Gastrocnemius medialis (tissue), 4 donors: ENCODE results near the gene GTF2I. TPM values are rescaled to one million over a fixed set of nuclear protein-coding genes. Genes with fewer than 3 reads are reported as not detected.
"Not testable (repeated sequence)": the region's sequence is repeated elsewhere in the genome, so short reads cannot be mapped to it uniquely, and the experiment has no call there.

Experiments used
- ATAC-seq, 2 donors: fragments of 150-250 bp; one replicate each; pipeline ENCODE4 v1.9.1; 2016
- DNase-seq, 2 donors: peaks; one replicate each; pipeline ENCODE4 v3.0.0-alpha.2; 2019
- H3K27ac ChIP-seq, 4 donors: fragments of 200-600 bp; sonication (generic); 1 replicate in 1 of 4; 2 replicates in 3 of 4; pipeline ENCODE4 v1.5.1; 2016 to 2018; ENCODE audit warnings: mild to moderate bottlenecking in 2 of 4, moderate library complexity in 1 of 4
- H3K27me3 ChIP-seq, 3 donors: fragments of 200-600 bp; sonication (generic) in 2 of 3; 1 replicate in 1 of 3; 2 replicates in 2 of 3; pipeline versions ENCODE4 v1.5.1 to v1.6.0; 2016 to 2019; ENCODE audit warnings: mild to moderate bottlenecking in 1 of 3, moderate library complexity in 1 of 3
- H3K36me3 ChIP-seq, 2 donors: fragments of 200-600 bp; sonication (generic) in 1 of 2; one replicate each; pipeline ENCODE4 v1.5.1; 2017 to 2018
- H3K4me1 ChIP-seq, 2 donors: fragments of 200-600 bp; sonication (generic) in 1 of 2; one replicate each; pipeline ENCODE4 v1.5.1; 2016 to 2017; ENCODE audit warnings: mild to moderate bottlenecking in 2 of 2
- H3K4me3 ChIP-seq, 4 donors: fragments of 200-600 bp; sonication (generic) in 3 of 4; 1 replicate in 1 of 4; 2 replicates in 3 of 4; pipeline ENCODE4 v1.5.1; 2016 to 2019; ENCODE audit warnings: mild to moderate bottlenecking in 2 of 4
- H3K9me3 ChIP-seq, 3 donors: fragments of 200-600 bp; sonication (generic) in 2 of 3; 1 replicate in 1 of 3; 2 replicates in 2 of 3; pipeline ENCODE4 v1.5.1; 2016 to 2019
- CTCF ChIP-seq, 5 experiments: fragments of 450-650 bp in 3 of 5; fragments of 200-600 bp in 2 of 5; sonication (generic) in 2 of 5; IDR thresholded peaks in 4 of 5; conservative IDR thresholded peaks in 1 of 5; 1 replicate in 4 of 5; 2 replicates in 1 of 5; pipeline ENCODE4 v1.5.1; 2016 to 2019; ENCODE audit warnings: antibody characterized with exemption in 5 of 5, mild to moderate bottlenecking in 3 of 5, moderate library complexity in 3 of 5
- POLR2A ChIP-seq, 2 donors: fragments of 450-650 bp; IDR thresholded peaks; one replicate each; pipeline ENCODE4 v1.6.1; 2017; ENCODE audit warnings: antibody characterized with exemption in 2 of 2, mild to moderate bottlenecking in 2 of 2, moderate library complexity in 2 of 2
- in situ Hi-C, 4 donors: fragments of 200-750 bp; cut with MboI; loops; one replicate each; pipeline versions ENCODE4 v1.15.0 to v1.8.0; 2017; ENCODE audit warnings: low sequenced_read_pairs in 4 of 4
- intact Hi-C: fragments of 100-400 bp; cut with DNase I; formaldehyde crosslinking; loops from one replicate; pipeline ENCODE4 v1.15.1; 2023; ENCODE audit warnings: low total_unique reads
- total RNA-seq, 4 donors: library from RNA; depleted of rRNA; stranded (reverse); fragments of >200 nt; gene quantifications; one replicate each; pipeline versions ENCODE4 v1.1.0 to v1.2.3, GENCODE V29; 2016

The GTF2I gene
- total RNA-seq, 4 donors from 2014 or later, result 50.8 to 125 (median 104) TPM

- in situ Hi-C loops, result loop anchor here in 1 of 4 donors (25.0 kb wide), 1 partner anchor 478 kb away; no protein-coding TSS in a partner anchor
- peaks cover 43 to 52% of the 10 kb centered on the region in 2 donors for H3K4me1 ChIP-seq
These were observed 7.9 kb downstream of the GTF2I start for GRCh38 chr7:74665296-74665938.

GRCh38 chr7:74667013-74667412 lies 9.5 kb downstream of the GTF2I start:
- H3K4me3 ChIP-seq, ATAC-seq, H3K36me3 ChIP-seq, H3K27me3 ChIP-seq, intact Hi-C loops, DNase-seq, H3K9me3 ChIP-seq: not testable (repeated sequence)
- in situ Hi-C loops, result loop anchor here in 1 of 4 donors (25.0 kb wide), 1 partner anchor 480 kb away; no protein-coding TSS in a partner anchor
- H3K27ac ChIP-seq, result peak overlapping the region; percentile 94 to 100 (median 99)
- peaks cover 29 to 37% of the 10 kb centered on the region in 2 donors for H3K4me1 ChIP-seq

More at GRCh38 chr7:74665296-74665938, 7.9 kb downstream of the GTF2I start:
- no peaks in the 10 kb centered on the region for H3K27me3 ChIP-seq
- ATAC-seq (no peak), DNase-seq (no peak)
- H3K4me3 ChIP-seq, result no peak overlapping the region
- TF ChIP-seq CTCF (IDR thresholded peaks at IDR 0.05 in 4 of 5, conservative IDR thresholded peaks at IDR 0.05 in 1 of 5) (no peak), POLR2A (IDR thresholded peaks at IDR 0.05) (no peak)
- peak overlapping the region; percentile 94 to 100 (median 99) for H3K27ac ChIP-seq
- intact Hi-C loops, result no loop called here
- no peaks in the 10 kb centered on the region for H3K36me3 ChIP-seq
- no peaks in the 10 kb centered on the region for H3K9me3 ChIP-seq

- H3K27me3 ChIP-seq, DNase-seq, H3K9me3 ChIP-seq, H3K4me3 ChIP-seq, H3K36me3 ChIP-seq, ATAC-seq, intact Hi-C loops: not testable (repeated sequence)
- peaks cover 33 to 37% of the 10 kb centered on the region in 2 donors for H3K4me1 ChIP-seq
- peak overlapping the region; percentile 6 to 100 (median 82) for H3K27ac ChIP-seq
- in situ Hi-C loops, result loop anchor here in 1 of 4 donors (25.0 kb wide), 1 partner anchor 480 kb away; no protein-coding TSS in a partner anchor
These were observed 10.0 kb downstream of the GTF2I start for GRCh38 chr7:74667520-74667919.

- Histone ChIP-seq H3K9me3 (no peaks in the 10 kb centered on the region), H3K4me1 (peaks cover 34 to 36% of the 10 kb centered on the region in 2 donors), H3K36me3 (no peaks in the 10 kb centered on the region), H3K4me3 (no peak overlapping the region), H3K27ac (peak overlapping the region; percentile 35 to 69 (median 60)), H3K27me3 (no peaks in the 10 kb centered on the region)
- TF ChIP-seq POLR2A (IDR thresholded peaks at IDR 0.05) (no peak), CTCF (IDR thresholded peaks at IDR 0.05 in 4 of 5, conservative IDR thresholded peaks at IDR 0.05 in 1 of 5) (no peak)
- DNase-seq (no peak), ATAC-seq (peak in 1 of 2 donors; percentile 51)
- in situ Hi-C loops, result loop anchor here in 1 of 4 donors (25.0 kb wide), 1 partner anchor 484 kb away; no protein-coding TSS in a partner anchor
- intact Hi-C loops, result loop anchor here (5.0 kb wide), 1 partner anchor 54 kb away; no protein-coding TSS in a partner anchor
These were observed 14.1 kb downstream of the GTF2I start for GRCh38 chr7:74671602-74672001.

- TF ChIP-seq CTCF (IDR thresholded peaks at IDR 0.05 in 4 of 5, conservative IDR thresholded peaks at IDR 0.05 in 1 of 5), result no peak
- no peak for TF ChIP-seq POLR2A (IDR thresholded peaks at IDR 0.05)
- ATAC-seq, result peak in 1 of 2 donors; percentile 13
- H3K4me1 ChIP-seq, result peaks cover 38 to 39% of the 10 kb centered on the region in 2 donors
These were observed 14.9 kb downstream of the GTF2I start for GRCh38 chr7:74672343-74672915.

More at GRCh38 chr7:74672343-74672915, 14.9 kb downstream of the GTF2I start:
- Histone ChIP-seq H3K27me3 (no peaks in the 10 kb centered on the region), H3K9me3 (no peaks in the 10 kb centered on the region), H3K27ac (peak overlapping the region; percentile 35 to 69 (median 60)), H3K36me3 (no peaks in the 10 kb centered on the region), H3K4me3 (no peak overlapping the region)
- in situ Hi-C loops, result loop anchor here in 1 of 4 donors (25.0 kb wide), 1 partner anchor 485 kb away; no protein-coding TSS in a partner anchor
- no peak for DNase-seq
- intact Hi-C loops, result loop anchor here (5.0 kb wide), 1 partner anchor 55 kb away; no protein-coding TSS in a partner anchor
